GM10847 (cell line): Measurements from ENCODE around the gene TNRC18.

Experiments
- POLR2A ChIP-seq: IDR thresholded peaks from 2 replicates; pipeline ENCODE4 v1.6.1; 2011; ENCODE audit not compliant: insufficient read length; ENCODE audit errors: extremely low read depth

Gene TNRC18

DNA sequence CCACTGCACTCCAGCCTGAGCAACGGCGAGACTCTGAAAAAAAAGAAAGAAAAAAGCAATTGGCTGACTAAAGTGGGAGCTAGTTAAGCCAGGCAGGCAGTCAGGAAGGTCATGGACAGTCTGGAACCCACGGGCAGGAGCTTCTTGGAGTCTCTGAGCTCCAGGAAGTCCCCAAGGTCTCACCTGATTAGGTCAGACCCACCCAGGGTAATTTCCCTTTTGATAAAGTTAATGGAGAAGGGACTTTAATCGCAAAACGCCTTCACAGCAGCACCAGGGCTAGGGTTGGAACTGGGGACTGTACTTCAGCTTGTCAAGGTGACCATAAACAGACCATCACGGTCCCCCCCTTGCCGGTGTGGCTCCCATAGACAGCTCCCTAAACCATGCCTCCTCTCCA lies 134.3 kb downstream of the TNRC18 start:
- TF ChIP-seq POLR2A: no peak

DNA sequence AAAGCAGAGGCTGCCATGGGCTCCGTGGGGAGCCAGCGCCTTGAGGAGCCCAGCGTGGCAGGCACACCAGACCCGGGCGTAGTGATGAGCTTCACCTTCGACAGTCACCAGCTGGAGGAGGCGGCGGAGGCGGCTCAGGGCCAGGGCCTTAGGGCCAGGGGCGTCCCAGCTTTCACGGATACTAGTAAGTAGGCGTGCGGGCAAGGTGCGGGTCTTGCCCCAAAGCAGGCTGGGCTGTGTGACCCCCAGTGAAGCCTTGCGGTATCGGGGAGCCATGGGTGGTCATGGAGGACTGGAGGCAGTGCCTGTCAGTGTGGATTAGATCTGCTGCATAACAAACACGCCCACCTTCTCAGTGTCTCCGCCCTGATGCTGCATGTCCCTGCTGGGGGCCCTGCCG lies 135.8 kb downstream of the TNRC18 start:
- TF ChIP-seq POLR2A: no peak

DNA sequence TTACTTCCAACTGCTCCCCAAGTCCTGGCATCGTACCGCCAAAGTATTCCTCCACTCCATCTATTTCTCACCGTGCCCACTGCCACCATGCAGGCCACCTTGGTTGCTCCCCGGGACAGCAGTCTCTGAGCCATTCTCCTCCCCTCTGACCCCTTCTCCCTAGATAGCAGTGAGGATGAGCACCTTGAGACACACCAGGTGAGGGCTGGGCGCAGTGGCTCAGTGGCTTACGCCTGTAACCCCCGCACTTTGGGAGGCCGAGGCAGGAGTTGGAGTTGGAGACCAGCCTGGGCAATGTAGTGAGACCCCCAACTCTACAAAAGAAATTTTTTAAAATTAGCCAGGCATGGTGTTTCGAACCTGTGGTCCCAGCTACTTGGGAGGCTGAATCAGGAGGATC lies 136.7 kb downstream of the TNRC18 start:
- TF ChIP-seq POLR2A: no peak

DNA sequence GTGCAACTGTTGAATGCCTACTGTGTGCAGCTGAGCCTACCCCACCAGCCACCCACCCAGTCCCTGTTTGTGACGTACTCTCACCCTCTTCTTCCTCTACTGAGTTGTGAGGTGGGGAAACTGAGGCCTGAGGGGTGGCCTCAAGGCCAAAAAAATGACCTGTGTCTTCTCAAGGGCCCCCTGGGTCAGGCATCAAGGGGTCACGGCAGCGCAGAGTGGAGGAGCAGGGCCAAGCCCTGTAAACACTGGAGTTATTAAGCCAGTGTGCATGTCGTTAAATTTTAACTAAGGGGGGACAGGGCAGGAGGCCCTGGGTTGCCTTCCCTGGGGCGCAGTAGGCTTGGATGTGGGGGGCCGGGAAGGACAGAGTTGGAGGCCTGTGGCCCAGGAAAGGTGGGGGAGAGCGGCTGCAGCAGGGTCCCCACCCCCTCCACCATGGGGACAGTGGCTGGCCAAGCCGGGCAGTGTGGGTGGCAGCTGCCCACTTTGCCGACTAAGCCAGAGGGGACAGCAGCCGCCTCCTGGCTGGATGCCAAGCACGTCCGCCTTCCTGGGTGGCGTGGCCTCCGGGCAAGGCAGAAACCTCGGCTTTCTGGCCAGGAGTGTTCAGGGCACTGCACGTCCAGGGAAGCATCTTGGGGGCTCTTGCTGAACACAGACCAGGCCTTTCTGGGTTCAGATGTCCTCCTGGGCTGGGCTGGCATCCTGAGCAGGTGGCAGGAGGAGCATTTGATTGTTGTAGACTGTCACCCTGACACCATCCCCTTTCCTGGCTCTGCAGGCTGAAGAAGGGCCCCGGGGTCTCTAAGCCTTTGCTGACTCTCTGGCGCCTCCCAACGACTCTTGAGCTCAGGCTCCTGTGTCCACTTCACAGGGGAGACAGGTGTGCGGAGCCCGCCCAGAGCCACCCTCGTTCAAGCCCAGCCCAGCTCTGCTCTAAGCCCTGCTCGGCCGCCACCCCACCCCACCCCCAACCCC lies 139.0 kb downstream of the TNRC18 start:
- TF ChIP-seq POLR2A: no peak

DNA sequence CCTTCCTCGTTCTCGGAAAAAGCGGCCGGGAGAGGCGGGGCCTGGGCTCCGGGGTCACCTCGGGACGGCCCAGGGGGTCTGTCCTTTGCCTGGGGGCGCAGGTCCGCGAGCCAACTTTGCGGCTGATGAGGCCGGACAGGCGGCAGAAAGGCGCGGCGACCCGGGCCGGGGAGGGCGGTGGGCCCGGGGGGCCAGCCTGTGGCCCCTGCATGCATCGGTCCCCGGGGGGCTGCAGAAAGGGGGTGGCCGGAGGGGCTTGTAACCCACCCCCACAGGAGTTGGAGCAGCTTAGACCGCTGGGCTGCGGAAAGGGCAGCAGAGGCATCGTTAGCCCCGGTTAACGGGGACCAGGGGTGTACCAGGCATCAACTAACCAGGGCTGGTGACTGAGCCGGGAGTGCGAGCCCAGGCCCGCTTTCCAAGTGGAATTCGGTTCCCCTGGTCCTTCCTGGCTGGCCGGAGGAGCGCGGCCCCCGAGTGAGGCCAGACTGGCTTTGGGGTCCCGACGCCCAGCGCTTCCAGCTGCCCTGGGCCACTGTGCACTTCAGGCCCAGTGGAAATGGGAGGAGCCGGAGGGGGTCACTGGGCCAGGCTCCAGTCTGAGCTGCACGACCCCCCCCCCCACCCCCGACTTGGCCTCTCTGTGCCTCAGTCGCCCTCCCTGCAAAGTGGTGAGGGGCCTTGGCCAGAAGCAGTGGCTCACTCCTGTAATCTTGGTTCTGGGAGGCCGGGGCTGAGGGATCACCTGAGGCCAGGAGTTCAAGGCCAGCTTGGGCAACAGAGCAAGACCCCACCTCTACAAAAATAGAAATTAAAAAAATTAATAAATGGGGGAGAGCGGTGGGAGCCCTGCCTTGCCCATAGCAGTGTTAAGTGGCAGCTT lies 140.0 kb downstream of the TNRC18 start:
- no peak for TF ChIP-seq POLR2A

DNA sequence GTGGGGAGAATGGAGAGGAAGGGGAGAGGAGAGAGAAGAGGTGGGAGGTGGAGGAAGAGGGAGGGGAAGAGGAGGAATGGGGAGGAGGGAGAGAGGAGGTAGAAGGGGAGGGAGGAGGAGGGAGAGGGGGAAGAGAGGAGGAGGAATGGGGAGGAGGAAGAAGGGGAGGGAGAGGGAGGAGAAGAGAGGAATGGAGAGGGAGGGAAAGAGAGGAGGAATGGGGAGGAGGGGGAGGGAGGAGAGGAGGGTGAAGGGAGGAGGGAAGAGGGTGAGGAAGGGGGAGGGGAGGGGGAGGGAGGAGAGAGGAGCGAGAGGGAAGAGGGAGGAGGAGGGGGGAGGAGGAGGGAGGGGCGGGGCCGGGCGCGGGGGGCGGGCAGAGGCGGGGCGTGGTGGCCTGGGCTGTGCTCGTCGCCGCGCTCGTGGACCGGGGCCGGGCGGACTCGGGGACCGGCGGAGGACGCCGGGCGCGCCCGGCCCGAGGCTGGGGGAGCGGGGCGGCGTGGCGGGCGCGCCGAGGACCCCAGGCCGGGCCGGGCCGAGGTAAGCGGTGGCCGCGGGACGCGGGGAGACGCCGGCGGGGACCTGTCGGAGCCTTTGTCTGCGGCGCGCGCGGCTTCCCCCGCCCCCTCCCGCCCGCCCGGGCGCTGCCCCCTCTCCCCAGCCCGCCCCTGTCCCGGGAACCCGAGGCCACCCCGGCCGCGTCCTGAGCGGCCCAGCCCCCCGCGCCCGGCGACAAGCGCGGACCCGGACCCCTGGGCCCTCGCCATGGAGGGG lies 140.9 kb downstream of the TNRC18 start, which contains the start of gene SLC29A4:
Gene SLC29A4, plus strand, starts transcription at position 401 of the 774 bp plus-strand sequence. CDS start 4,874 bp downstream, outside the sequence.
- no peak for TF ChIP-seq POLR2A

DNA sequence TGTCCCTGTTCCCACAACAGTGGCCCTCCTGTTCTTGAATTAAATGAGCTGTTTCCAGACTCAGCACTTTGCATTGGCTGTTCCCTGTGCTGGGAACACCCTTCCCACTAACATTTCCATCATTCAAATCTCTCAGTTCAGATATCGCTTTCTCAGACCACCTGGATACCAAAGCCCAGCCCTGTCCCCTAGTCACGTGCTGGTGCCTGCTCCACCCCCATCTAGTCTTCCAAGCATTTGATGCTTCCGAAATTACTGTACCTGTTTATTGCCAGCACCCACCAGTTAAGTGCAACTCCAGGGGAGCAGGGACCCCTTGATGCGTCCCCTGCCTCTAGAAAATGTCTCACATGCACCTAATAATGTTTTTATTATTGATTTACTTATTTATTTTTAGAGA lies 143.9 kb downstream of the TNRC18 start:
- no peak for TF ChIP-seq POLR2A

DNA sequence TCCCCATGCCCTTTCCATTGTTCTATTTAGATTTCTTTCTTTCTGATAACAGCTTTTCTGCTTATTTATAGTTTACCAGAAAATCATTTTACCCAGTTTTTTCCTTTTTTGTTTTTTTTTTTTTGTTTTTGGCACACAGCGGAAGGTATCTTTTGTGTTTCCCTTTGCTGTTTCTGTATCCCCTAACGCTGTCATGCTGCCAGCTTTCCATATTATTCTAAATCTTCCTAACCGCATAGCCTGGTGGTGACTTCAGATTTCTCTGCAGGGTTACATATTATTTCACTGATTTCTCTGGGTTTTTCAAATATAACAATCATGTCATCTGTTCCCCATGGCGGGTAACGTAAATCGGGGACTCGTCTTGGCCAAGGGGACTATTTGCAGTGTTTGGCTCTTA lies 144.9 kb downstream of the TNRC18 start:
- TF ChIP-seq POLR2A: no peak

DNA sequence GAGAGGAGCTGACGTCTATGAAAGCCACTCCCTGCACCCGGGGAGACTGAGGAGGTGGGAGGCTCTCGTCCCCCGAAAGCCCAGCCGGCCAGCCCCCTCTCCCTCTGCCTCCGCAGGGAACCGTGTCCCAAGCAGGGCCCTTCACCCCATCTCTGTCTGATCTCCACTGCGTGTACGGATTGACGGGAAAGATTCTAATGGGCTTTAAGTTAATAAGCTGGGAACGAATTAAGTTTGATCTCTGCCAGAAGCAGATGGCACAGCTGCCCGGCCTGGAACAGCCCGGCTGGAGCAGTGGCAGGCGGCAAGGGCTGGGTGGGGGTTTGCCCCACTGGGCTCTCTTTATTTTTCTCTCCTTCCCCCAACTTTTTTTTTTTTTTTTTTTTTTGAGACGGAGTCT lies 147.0 kb downstream of the TNRC18 start:
- no peak for TF ChIP-seq POLR2A

DNA sequence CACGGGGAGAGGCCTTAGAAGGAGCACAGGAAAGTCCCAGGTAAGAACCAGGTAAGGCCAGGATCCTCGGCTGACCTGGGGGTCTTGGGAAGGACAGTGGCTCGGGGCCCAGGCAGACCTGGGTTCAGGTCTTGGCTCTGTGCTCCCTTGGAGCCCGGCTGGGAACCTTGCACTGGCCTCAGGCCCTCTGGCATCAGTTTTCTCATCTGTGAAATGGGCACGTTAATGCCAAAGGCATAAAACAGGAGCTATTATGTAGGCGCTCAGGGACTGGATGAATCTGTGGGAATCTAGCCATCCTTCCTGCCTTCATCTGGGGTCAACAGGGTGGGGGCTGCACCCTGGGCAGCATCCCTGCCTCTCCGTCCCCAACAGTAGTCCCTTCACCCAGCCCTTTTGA lies 149.2 kb downstream of the TNRC18 start:
- no peak for TF ChIP-seq POLR2A

DNA sequence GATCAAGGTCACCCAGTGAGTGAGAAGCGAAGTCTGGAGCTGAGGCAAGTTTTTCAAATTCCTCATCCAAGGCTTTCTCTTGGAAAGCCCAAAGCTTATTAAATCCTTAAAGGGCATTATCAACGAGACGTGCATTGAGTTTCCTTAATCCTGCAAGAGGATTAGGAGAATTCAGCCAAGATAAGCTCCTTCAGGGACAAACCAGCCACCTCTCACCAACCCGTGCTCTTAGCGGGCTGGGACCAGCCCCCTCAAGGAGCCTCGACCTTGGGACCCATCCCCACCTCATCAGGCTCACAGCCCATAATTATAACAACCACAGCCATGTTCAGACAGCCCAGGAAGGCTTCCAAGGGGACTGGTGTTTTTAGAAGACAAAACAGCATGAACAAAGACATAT lies 152.8 kb downstream of the TNRC18 start:
- no peak for TF ChIP-seq POLR2A

DNA sequence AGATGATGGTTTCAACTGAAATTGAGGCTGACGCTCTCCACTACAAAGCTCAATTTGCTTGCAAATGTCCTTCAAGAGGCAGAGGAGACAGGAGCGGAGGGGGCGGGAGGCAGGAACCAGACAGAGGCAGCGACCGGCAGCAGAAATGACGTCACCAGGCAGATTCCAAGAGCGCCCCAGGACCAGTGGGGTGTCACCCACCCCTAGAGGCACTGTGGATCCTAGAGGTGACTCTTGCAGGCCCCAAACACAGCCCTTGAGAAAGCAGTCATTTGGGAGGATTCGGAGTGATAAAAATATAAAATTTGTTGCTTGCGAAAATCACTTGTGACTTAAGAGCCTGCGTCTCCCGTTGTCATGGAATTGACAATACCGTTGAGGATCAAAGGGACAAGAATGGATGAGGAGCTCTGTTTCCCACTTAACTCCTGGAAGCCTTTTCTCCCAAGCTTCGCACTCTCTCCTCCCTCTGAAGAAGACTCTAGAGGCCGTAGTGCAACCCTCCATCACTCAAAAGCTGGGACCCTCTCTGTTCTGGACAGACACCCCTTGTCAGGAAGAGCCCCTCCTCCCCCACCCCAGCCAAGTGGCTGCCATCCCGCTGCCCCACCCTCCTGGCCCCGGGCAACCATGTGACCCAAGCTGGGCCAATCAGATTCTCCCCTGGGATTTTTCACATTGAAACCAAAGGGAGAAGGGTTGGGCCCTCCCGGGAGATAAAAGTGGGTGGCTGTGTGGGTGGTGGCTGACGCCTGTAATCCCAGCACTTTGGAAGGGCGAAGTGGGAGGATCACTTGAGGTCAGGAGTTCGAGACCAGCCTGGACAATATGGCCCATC lies 157.2 kb downstream of the TNRC18 start:
- TF ChIP-seq POLR2A: no peak

DNA sequence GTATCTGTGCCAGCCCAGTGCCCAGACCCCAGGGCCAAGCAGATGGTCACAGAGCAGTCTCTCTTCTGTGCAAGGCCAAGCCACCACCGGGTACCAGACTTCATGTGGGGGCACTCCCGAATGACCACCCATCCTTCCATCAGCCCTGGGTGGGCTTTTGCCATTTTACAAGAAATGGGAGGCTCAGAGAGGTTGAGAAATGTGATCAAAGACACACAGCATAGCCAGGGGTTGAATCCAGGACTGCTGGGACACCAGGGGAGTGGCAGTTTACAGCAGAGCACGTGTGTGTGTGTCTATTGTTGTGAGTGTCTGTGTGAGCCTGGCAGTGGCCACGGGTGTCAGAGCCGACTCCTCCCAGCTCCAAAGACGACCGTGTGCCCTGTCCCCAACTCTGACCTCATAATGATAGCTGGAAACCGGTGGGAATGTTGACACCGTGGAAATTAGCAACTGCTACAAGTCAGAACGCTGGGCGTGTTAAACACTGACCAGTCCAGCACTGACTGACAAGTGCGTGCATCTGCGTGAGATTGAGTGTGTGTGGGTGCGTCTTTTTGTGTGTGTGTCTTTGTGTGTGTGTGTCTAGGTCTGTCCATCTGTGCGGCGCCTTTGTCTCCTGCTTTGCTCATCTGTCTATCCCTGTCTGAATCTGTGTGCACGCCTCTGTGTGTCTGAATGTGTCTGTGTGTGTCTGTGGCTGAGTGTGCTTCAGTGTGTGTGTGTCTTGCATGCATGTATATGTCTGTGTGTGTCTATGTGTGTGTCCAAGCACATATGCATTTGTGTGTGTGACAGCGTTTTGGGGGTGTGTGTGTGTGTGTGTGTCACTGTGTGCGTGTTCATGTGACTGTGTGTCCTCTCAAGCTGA lies 158.1 kb downstream of the TNRC18 start:
- TF ChIP-seq POLR2A: no peak
